SH-SY5Y (cell line): ENCODE data around the gene MTHFD2L.

Experiments used
- GATA2 ChIP-seq: IDR thresholded peaks from 2 replicates; pipeline ENCODE4 v1.6.1; 2011; ENCODE audit warnings: mild to moderate bottlenecking, low read depth, low read length
- GATA3 ChIP-seq: IDR thresholded peaks from 2 replicates; pipeline ENCODE4 v1.6.1; 2011; ENCODE audit warnings: low read depth, mild to moderate bottlenecking, low read length, moderate library complexity

Gene MTHFD2L

DNA sequence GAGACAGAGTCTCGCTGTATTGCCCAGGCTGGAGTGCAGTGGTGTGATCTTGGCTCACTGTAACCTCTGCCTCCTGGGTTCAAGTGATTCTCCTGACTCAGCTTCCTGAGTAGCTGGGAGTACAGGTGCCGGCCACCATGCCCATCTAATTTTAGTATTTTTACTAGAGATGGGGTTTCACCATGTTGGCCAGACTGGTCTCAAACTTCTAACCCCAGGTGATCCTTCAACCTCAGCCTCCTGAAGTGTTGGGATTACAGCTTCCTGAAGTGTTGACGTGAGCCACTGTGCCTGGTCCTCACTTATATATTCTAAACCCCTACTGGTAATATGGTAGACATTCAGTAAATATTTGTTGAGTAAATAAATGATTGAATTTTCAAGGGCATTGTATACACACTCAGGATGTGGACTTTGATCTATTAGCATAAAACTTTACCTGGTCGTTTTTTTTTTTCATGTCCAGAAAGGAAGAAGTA, 33.0 kb downstream of the MTHFD2L start:
- TF ChIP-seq GATA3, result no peak
- no peak for TF ChIP-seq GATA2

DNA sequence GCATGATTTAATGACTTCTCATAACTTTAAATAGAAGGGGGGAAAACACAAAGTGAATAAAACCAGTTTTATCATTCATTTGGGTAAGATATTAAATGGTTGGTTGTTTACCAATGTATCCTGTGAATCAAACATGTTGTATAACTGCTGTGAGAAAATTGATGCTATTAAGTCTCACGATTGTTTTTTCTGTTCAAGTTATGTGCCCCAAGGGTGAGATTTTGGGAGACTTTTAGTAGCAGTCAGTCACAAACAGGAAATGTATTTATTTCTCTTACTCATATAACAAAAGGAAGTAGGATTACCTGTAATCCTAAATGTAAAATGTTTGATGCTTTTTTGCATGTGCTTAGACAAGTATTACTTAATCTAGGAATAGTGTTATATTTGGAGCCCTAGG, 39.2 kb downstream of the MTHFD2L start:
- TF ChIP-seq GATA3, result no peak
- TF ChIP-seq GATA2, result no peak

GRCh38 chr4:74202062-74202586, 44.2 kb downstream of the MTHFD2L start:
- TF ChIP-seq GATA2, result no peak
- TF ChIP-seq GATA3, result no peak

GRCh38 chr4:74203467-74203866, 45.5 kb downstream of the MTHFD2L start:
- TF ChIP-seq GATA2 (no peak), GATA3 (no peak)

DNA sequence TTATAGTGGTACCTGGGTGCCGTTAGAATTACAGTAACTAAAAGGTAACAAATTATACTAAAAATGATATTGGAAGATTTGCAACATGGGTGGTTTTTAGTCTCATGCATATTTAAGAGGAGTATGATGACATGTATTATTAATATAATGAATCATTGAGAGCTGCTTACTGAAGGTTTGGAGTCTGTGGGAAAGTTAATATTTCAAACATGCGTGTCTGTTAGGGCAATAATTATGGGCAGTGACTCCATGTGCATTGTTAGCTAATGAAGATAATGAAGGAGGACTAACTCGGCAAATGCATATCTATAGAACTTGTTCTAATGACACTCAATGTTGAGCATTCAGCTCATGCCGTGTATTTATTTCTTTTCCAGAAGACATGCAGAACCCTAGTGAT, 47.1 kb downstream of the MTHFD2L start:
- no peak for TF ChIP-seq GATA3
- no peak for TF ChIP-seq GATA2

- TF ChIP-seq GATA3 (no peak), GATA2 (no peak)
Observed at GRCh38 chr4:74205559-74205958, 47.6 kb downstream of the MTHFD2L start.

DNA sequence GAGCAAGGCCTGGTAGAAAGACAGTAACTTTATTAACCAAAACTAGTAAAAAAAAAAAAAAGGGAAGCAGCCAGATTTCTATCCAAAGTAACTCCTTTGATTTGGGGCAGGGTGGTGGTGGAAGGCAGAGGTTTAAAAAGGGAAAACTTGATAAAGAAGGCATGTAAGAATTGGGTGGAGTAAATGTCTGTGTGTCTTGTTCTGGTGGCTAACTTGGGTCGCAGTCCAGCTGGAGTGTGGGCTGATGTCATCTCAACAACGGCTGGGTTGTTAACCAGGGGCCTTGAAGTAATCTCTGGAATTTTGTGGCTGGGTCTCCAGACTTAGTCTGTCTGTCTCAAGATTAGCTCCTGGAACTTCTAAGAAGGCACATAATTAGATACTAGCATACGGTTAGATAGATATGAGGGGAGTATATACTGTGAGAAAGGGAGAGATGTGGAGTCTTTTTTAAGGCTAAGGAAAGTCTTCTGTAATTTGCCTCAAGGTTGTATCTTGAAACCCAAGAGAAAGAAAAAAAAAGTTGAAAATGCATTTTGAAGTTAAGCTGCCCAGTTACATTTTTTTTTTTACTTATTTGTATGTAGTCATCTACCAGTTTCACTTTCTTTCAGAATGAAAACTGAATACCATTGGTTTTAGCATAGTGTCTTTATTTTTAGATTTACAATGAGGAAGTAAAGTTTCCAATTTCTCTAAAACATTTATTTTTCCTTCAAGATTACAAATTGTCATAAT, 48.3 kb downstream of the MTHFD2L start:
- TF ChIP-seq GATA2 (no peak), GATA3 (no peak)

GRCh38 chr4:74217365-74217764, 59.4 kb downstream of the MTHFD2L start:
- no peak for TF ChIP-seq GATA2
- TF ChIP-seq GATA3, result no peak

- TF ChIP-seq GATA3, result no peak
- no peak for TF ChIP-seq GATA2
Observed at GRCh38 chr4:74218201-74218600, 60.3 kb downstream of the MTHFD2L start.

DNA sequence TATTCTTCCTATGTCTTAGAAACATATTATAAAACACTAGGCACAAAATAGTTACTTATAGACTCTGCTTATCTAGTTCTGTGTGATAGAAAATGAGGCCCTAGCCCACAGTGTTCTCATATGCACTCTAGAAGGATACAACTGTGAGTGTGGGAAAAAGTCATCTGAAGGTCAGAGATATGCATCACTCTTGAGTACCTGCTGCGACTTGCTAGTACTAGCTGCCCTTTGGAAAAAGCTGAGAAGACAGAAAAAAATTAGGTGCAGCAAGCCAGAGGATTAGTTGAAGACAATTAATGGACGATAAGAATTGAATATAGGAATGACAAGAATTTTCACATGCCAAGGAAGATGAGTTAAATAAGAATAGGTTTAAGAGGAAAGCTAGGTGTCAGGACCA, 61.3 kb downstream of the MTHFD2L start:
- TF ChIP-seq GATA2 (no peak), GATA3 (no peak)

GRCh38 chr4:74223098-74223497, 65.2 kb downstream of the MTHFD2L start:
- TF ChIP-seq GATA2 (no peak), GATA3 (no peak)

DNA sequence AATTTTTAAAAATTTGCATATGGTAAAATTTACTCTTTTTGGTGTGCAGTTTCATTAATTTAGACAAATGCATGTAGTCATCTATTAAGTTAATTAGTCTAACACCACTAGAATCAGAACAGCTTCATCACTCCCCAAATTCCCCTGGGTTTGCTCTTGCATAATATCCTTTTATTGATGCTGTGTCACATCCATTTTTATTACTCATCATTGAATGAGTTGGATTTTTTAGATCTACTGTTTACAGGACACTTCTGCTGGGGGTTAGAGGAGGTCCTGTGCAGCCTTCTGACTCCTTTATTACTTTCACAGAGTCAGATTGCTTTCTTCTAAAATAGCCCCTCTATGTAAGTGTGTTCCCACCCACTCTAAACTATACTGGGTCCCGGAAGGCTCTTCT, 65.9 kb downstream of the MTHFD2L start:
- TF ChIP-seq GATA3 (no peak), GATA2 (no peak)

DNA sequence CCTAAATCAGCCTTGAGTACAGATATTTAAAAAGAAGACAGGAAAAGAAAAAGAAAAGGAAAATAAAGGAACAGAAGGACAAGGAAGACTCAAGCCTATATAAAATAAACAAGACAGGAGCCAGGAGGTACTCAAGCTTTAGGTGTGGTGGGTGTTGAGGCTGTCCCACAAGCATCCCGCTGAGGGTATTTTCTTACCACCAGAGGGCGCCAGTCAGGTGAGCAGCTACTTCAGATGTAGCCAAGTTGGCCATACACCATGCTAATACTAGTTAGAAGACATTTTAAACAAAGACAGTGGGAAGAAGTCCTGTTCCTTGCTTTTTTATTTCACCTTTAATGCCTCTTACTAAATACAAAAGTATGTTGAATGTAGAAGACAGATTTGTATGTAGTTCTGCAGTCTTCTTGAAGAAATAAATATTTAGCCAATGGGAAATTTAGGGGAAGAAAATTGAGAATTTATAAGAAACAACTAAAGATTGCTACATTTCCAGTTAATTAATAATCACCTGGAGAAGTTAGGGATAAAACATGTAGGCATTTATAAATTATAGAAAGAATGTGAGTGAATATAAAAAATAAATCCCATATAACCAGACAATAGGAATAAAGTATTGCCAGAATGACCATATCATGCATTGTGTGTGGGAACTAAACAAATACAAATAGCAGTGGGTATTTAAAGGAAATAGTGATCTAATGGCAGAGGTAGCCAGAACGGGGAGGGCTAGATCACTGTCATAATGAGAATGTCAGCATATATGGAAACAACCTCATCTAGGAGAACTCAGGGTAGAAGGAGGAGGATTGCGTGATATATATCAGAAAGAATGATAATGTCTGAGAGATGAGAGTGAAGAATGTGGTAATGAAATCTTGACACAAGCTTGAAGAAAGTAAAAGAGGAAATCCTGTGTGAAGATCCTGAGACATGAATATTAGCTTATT, 71.0 kb downstream of the MTHFD2L start:
- TF ChIP-seq GATA2 (no peak), GATA3 (no peak)

- TF ChIP-seq GATA2 (no peak), GATA3 (no peak)
Observed at GRCh38 chr4:74230902-74231499, 73.1 kb downstream of the MTHFD2L start.

- no peak for TF ChIP-seq GATA3
- no peak for TF ChIP-seq GATA2
Observed at GRCh38 chr4:74235135-74235534, 77.2 kb downstream of the MTHFD2L start.

- TF ChIP-seq GATA3, result no peak
- TF ChIP-seq GATA2, result no peak
Observed at GRCh38 chr4:74237425-74237966, 79.6 kb downstream of the MTHFD2L start.
